ENCODE results near the gene TBC1D22A. TPM values are rescaled to one million over a fixed set of nuclear protein-coding genes. Genes with fewer than 3 reads are reported as not detected.

TBC1D22A gene
- polyA plus RNA-seq, 1 of the 3 experiments (the other 2 are of a cell fraction): 16.5 TPM

DNA sequence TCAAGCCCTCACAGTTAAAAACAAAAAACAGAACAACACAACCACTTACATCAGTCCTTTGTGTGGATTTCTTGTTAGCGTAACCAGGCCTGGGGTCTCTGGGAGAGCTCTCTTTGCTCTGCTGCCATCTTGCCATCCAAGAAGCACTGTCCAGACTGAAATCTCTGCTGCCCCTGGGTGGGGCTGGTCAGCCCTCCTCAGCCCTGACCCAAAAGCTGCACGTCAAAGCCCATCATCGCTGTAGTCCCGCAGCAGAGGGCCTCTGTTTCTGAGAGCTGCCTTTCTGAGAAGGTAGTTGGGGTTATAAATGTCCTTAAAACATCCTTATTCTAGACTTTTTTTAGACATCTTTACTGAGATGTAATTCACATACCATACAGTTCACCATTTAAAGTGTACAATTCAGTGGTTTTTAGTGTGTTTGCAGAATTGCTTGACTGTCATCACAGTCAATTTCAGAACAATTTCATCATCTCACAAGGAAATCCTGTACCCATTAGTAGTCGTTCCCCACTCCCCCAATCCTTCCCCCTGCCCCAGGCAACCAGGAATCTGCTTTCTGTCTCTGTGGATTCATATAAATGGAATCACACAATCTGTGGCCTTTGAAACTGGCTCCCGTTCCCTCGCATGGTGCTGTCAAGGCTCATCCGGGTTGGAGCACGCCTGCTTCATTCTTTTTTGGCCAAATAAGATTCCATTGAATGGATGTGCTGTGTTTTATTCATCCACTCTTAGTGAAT, 94.9 kb downstream of the TBC1D22A start:
- 86% methylated on average over 9 of the region's 9 CpGs for WGBS (ENCODE audit: low lambda C conversion rate)
- Histone ChIP-seq H3K36me3 (replicated peaks in 1 of 2; ENCODE audit: control insufficient read depth in 1 of 2, insufficient read depth in 2 of 2, low read length in 1 of 2) (no peaks in the 10 kb centered on the region), H3K4me1 (ENCODE audit: control insufficient read depth in 1 of 2, insufficient read depth in 2 of 2, low read depth in 1 of 2, low read length in 1 of 2) (peaks cover 0 to 7% of the 10 kb centered on the region in 2 experiments; a peak in 1 of 4 replicates), H4K20me1 (ENCODE audit: insufficient read depth) (no peaks in the 10 kb centered on the region; the same call in 1 of the 2 replicates), H3F3A (replicated peaks; ENCODE audit: insufficient read depth) (no peaks in the 10 kb centered on the region), H3K27ac (ENCODE audit: low read depth in 2 of 2, low read length in 1 of 2) (no peak overlapping the region), H3K4me3 (ENCODE audit: low read depth in 2 of 2, low read length in 1 of 2) (no peak overlapping the region), H3K9me2 (no peaks in the 10 kb centered on the region), H3K79me2 (ENCODE audit: insufficient read depth) (peaks cover 9% of the 10 kb centered on the region; the same call in 1 of the 2 replicates), H3K9me3 (no peaks in the 10 kb centered on the region), H3K9ac (no peak overlapping the region), H3K27me3 (ENCODE audit: insufficient read depth) (no peaks in the 10 kb centered on the region), H3K4me2 (no peak overlapping the region), H2AFZ (ENCODE audit: low read depth) (no peak overlapping the region)
- POLR2A ChIA-PET: no interaction called here
- TF ChIP-seq FOXJ3 (CRISPR knock-in tag; IDR thresholded peaks at IDR 0.05) (no peak), MXI1 (IDR thresholded peaks at IDR 0.05; ENCODE audit: low read depth, low read length) (no peak), ELF1 (IDR thresholded peaks at IDR 0.05) (no peak), SMC3 (IDR thresholded peaks at IDR 0.05; ENCODE audit: low read depth, low read length) (no peak), EZH2phosphoT487 (IDR thresholded peaks at IDR 0.05; ENCODE audit: borderline replicate concordance, low read depth) (no peak), NFIC (IDR thresholded peaks at IDR 0.05; ENCODE audit: borderline replicate concordance) (no peak), EP300 (IDR thresholded peaks at IDR 0.05; ENCODE audit: borderline replicate concordance in 1 of 2, low read depth in 1 of 2, low read length in 1 of 2) (no peak), SIN3A (IDR thresholded peaks at IDR 0.05; ENCODE audit: borderline replicate concordance, low read depth, low read length) (no peak), POLR2AphosphoS5 (IDR thresholded peaks at IDR 0.05; ENCODE audit: low read depth, low read length) (no peak), GATA2 (CRISPR knock-in tag; IDR thresholded peaks at IDR 0.05) (no peak), FOXM1 (IDR thresholded peaks at IDR 0.05; ENCODE audit: low read depth) (no peak), TEAD4 (IDR thresholded peaks at IDR 0.05; ENCODE audit: borderline replicate concordance, insufficient read depth) (no peak), NRF1 (IDR thresholded peaks at IDR 0.05; ENCODE audit: low read depth, low read length) (no peak), RXRA (IDR thresholded peaks at IDR 0.05; ENCODE audit: borderline replicate concordance, low read depth) (no peak), CHD2 (IDR thresholded peaks at IDR 0.05; ENCODE audit: low read length, partially characterized antibody) (no peak)
- TF ChIP-seq, protein P1, sequence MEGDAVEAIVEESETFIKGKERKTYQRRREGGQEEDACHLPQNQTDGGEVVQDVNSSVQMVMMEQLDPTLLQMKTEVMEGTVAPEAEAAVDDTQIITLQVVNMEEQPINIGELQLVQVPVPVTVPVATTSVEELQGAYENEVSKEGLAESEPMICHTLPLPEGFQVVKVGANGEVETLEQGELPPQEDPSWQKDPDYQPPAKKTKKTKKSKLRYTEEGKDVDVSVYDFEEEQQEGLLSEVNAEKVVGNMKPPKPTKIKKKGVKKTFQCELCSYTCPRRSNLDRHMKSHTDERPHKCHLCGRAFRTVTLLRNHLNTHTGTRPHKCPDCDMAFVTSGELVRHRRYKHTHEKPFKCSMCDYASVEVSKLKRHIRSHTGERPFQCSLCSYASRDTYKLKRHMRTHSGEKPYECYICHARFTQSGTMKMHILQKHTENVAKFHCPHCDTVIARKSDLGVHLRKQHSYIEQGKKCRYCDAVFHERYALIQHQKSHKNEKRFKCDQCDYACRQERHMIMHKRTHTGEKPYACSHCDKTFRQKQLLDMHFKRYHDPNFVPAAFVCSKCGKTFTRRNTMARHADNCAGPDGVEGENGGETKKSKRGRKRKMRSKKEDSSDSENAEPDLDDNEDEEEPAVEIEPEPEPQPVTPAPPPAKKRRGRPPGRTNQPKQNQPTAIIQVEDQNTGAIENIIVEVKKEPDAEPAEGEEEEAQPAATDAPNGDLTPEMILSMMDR (IDR thresholded peaks at IDR 0.05): no peak
- TF ChIP-seq, protein P2, sequence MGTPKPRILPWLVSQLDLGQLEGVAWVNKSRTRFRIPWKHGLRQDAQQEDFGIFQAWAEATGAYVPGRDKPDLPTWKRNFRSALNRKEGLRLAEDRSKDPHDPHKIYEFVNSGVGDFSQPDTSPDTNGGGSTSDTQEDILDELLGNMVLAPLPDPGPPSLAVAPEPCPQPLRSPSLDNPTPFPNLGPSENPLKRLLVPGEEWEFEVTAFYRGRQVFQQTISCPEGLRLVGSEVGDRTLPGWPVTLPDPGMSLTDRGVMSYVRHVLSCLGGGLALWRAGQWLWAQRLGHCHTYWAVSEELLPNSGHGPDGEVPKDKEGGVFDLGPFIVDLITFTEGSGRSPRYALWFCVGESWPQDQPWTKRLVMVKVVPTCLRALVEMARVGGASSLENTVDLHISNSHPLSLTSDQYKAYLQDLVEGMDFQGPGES (IDR thresholded peaks at IDR 0.05; ENCODE audit: low read depth, low read length): no peak
- TF ChIP-seq, protein P3, sequence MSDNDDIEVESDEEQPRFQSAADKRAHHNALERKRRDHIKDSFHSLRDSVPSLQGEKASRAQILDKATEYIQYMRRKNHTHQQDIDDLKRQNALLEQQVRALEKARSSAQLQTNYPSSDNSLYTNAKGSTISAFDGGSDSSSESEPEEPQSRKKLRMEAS (IDR thresholded peaks at IDR 0.05; ENCODE audit: low read depth): no peak
- TF ChIP-seq, protein P4, sequence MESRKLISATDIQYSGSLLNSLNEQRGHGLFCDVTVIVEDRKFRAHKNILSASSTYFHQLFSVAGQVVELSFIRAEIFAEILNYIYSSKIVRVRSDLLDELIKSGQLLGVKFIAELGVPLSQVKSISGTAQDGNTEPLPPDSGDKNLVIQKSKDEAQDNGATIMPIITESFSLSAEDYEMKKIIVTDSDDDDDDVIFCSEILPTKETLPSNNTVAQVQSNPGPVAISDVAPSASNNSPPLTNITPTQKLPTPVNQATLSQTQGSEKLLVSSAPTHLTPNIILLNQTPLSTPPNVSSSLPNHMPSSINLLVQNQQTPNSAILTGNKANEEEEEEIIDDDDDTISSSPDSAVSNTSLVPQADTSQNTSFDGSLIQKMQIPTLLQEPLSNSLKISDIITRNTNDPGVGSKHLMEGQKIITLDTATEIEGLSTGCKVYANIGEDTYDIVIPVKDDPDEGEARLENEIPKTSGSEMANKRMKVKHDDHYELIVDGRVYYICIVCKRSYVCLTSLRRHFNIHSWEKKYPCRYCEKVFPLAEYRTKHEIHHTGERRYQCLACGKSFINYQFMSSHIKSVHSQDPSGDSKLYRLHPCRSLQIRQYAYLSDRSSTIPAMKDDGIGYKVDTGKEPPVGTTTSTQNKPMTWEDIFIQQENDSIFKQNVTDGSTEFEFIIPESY (IDR thresholded peaks at IDR 0.05; ENCODE audit: borderline replicate concordance, low read depth): no peak
- TF ChIP-seq, protein P5, sequence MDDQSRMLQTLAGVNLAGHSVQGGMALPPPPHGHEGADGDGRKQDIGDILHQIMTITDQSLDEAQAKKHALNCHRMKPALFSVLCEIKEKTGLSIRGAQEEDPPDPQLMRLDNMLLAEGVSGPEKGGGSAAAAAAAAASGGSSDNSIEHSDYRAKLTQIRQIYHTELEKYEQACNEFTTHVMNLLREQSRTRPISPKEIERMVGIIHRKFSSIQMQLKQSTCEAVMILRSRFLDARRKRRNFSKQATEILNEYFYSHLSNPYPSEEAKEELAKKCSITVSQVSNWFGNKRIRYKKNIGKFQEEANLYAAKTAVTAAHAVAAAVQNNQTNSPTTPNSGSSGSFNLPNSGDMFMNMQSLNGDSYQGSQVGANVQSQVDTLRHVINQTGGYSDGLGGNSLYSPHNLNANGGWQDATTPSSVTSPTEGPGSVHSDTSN (IDR thresholded peaks at IDR 0.05): no peak
- CTCF ChIA-PET: no interaction called here
- no peak for DNase-seq
